Body of pancreas (tissue), 4 donors: ENCODE measurements around the gene NOXA1. TPM values are rescaled to one million over a fixed set of nuclear protein-coding genes. Genes with fewer than 3 reads are reported as not detected.

Experiments
- ATAC-seq: fragments of 150-250 bp; one replicate; pipeline ENCODE4 v1.9.1; 2016
- DNase-seq, 4 donors: peaks; one replicate each; pipeline ENCODE4 v3.0.0-alpha.2; 2019
- H3K27ac ChIP-seq, 4 donors: fragments of 200-600 bp; sonication (generic); 1 replicate in 3 of 4; 2 replicates in 1 of 4; pipeline versions ENCODE4 v1.5.1 to v1.6.1; 2016 to 2019; ENCODE audit warnings: mild to moderate bottlenecking in 1 of 4, mixed read lengths in 1 of 4, moderate library complexity in 1 of 4
- H3K27me3 ChIP-seq, 2 donors: fragments of 200-600 bp; sonication (generic); one replicate each; pipeline ENCODE4 v1.6.0; 2016; ENCODE audit warnings: mild to moderate bottlenecking in 1 of 2
- H3K36me3 ChIP-seq, 2 donors: fragments of 200-600 bp; sonication (generic); replicated peaks in 1 of 2; 2 replicates each; pipeline ENCODE4 v1.5.1; 2016; ENCODE audit warnings: low read depth in 2 of 2; ENCODE audit not compliant: insufficient read depth in 1 of 2
- H3K4me1 ChIP-seq: fragments of 200-600 bp; sonication (generic); one replicate; pipeline ENCODE4 v1.6.0; 2016
- H3K4me3 ChIP-seq, 2 donors: fragments of 200-600 bp; sonication (generic); 1 replicate in 1 of 2; 2 replicates in 1 of 2; pipeline ENCODE4 v1.5.1; 2016 to 2019
- H3K9me3 ChIP-seq, 3 donors: fragments of 200-600 bp; sonication (generic); 1 replicate in 2 of 3; 2 replicates in 1 of 3; pipeline ENCODE4 v1.5.1; 2016
- CTCF ChIP-seq, 7 experiments: fragments of 450-650 bp in 4 of 7; fragments of 200-600 bp in 3 of 7; sonication (generic) in 3 of 7; IDR thresholded peaks; one replicate each; pipeline ENCODE4 v1.5.1; 2016 to 2019; ENCODE audit warnings: antibody characterized with exemption in 7 of 7
- POLR2A ChIP-seq, 3 donors: fragments of 450-650 bp; IDR thresholded peaks; one replicate each; pipeline ENCODE4 v1.6.1; 2016; ENCODE audit warnings: antibody characterized with exemption in 3 of 3, mild to moderate bottlenecking in 2 of 3
- WGBS, 2 donors: methylation state at CpG; one replicate each; pipeline ENCODE4 v1.1.5; 2017; 5-methylcytosine and 5-hydroxymethylcytosine counted together
- intact Hi-C: fragments of 100-400 bp; cut with DNase I; formaldehyde crosslinking; loops from one replicate; pipeline ENCODE4 v1.15.1; 2023
- total RNA-seq, 2 donors: library from RNA; depleted of rRNA; stranded (reverse); fragments of >200 nt; gene quantifications; one replicate each; pipeline ENCODE4 v1.1.0, GENCODE V29; 2016

The NOXA1 gene
- total RNA-seq, 2 donors from 2014 or later, result 7.3 to 12.9 TPM

GRCh38 chr9:137406085-137406760 lies 17.0 kb upstream of the NOXA1 start:
- no peaks in the 10 kb centered on the region for H3K9me3 ChIP-seq
- H3K27ac ChIP-seq, result peak overlapping the region in 2 of 4 donors; percentile 46 to 63
- H3K36me3 ChIP-seq, result no peaks in the 10 kb centered on the region
- ATAC-seq (no peak), DNase-seq (no peak)
- H3K4me3 ChIP-seq, result no peak overlapping the region
- WGBS, 2 donors, result 57 to 63% methylated on average over 10 to 18 of the region's 20 CpGs
- H3K4me1 ChIP-seq, result peaks cover 22% of the 10 kb centered on the region
- TF ChIP-seq POLR2A (IDR thresholded peaks at IDR 0.05), result no peak
- TF ChIP-seq CTCF (IDR thresholded peaks at IDR 0.05), result no peak
- intact Hi-C loops, result loop anchor here (5.0 kb wide), 1 partner anchor 124 kb away; no protein-coding TSS in a partner anchor
- H3K27me3 ChIP-seq, result no peaks in the 10 kb centered on the region

GRCh38 chr9:137406876-137407589 lies 16.2 kb upstream of the NOXA1 start:
- peak; percentile 69 to 78 (median 76) for DNase-seq
- Histone ChIP-seq H3K27ac (peak overlapping the region in 3 of 4 donors; percentile 46 to 63 (median 56)), H3K27me3 (no peaks in the 10 kb centered on the region), H3K36me3 (no peaks in the 10 kb centered on the region), H3K4me1 (peaks cover 27% of the 10 kb centered on the region), H3K9me3 (no peaks in the 10 kb centered on the region), H3K4me3 (no peak overlapping the region)
- intact Hi-C loops, result loop anchor here (5.0 kb wide), 1 partner anchor 125 kb away; no protein-coding TSS in a partner anchor
- TF ChIP-seq CTCF (IDR thresholded peaks at IDR 0.05) (peak; percentile 64 to 91 (median 82)), POLR2A (IDR thresholded peaks at IDR 0.05) (peak in 1 of 3 donors; percentile 26)
- WGBS, 2 donors, result 5% methylated on average over 58 of the region's 63 CpGs; no CpG with 5 or more reads in 1 of the 2 donors
- ATAC-seq, result peak; percentile 81

GRCh38 chr9:137407590-137408300 lies 15.4 kb upstream of the NOXA1 start:
- intact Hi-C loops, result loop anchor here (5.0 kb wide), 1 partner anchor 125 kb away; no protein-coding TSS in a partner anchor
- Histone ChIP-seq H3K9me3 (no peaks in the 10 kb centered on the region), H3K4me1 (peaks cover 32% of the 10 kb centered on the region), H3K4me3 (no peak overlapping the region), H3K27me3 (no peaks in the 10 kb centered on the region), H3K36me3 (no peaks in the 10 kb centered on the region), H3K27ac (peak overlapping the region in 3 of 4 donors; percentile 46 to 63 (median 56))
- TF ChIP-seq POLR2A (IDR thresholded peaks at IDR 0.05), result no peak
- TF ChIP-seq CTCF (IDR thresholded peaks at IDR 0.05), result no peak
- ATAC-seq (no peak), DNase-seq (peak in 1 of 4 donors; percentile 32)
- 53 to 73% methylated on average over 16 to 31 of the region's 31 CpGs for WGBS, 2 donors

- Histone ChIP-seq H3K36me3 (no peaks in the 10 kb centered on the region), H3K4me1 (peaks cover 32% of the 10 kb centered on the region), H3K27me3 (no peaks in the 10 kb centered on the region), H3K4me3 (no peak overlapping the region), H3K27ac (no peak overlapping the region), H3K9me3 (no peaks in the 10 kb centered on the region)
- intact Hi-C loops, result loop anchor here (5.0 kb wide), 1 partner anchor 127 kb away; no protein-coding TSS in a partner anchor
- WGBS, 2 donors, result 94 to 95% methylated on average over 10 to 24 of the region's 24 CpGs
- TF ChIP-seq CTCF (IDR thresholded peaks at IDR 0.05) (no peak), POLR2A (IDR thresholded peaks at IDR 0.05) (no peak)
- DNase-seq (no peak), ATAC-seq (no peak)
Measured at GRCh38 chr9:137408651-137409405, 14.4 kb upstream of the NOXA1 start.
